HTERT RPE-1 (cell line): ENCODE measurements around the gene RANBP3.
"Not testable (repeated sequence)": the region's sequence is repeated elsewhere in the genome, so short reads cannot be mapped to it uniquely, and the experiment has no call there.

Experiments used
- in situ Hi-C: fragments of 300-500 bp; cut with MboI; formaldehyde crosslinking; loops from 4 replicates; pipeline ENCODE4 v1.14.3; 2020; ENCODE audit warnings: low sequenced_read_pairs

Gene RANBP3

DNA sequence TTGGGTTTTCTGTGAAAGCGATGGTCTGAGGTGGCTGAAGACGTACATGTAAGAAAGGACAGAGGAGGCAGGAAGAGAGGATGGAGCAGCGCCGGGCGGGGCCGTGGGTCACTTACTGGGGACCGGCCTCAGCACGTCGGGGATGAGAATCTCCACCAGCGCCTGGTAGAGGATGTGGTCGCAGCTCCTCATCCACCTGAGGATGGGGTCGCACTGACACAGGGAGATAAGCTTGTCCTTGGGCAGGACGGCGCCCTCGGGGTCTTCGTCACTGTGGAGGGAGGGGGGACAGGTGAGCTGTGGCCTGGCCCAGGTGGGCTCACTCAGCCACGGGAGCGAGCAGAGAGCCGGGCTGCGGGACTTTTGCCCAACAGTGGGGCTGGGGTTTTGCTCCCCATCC, 29.0 kb upstream of the RANBP3 start:
- in situ Hi-C loops: no loop called here

GRCh38 chr19:6006070-6006446, 28.1 kb upstream of the RANBP3 start:
- in situ Hi-C loops: not testable (repeated sequence)

- in situ Hi-C loops: no loop called here
Observed at GRCh38 chr19:6005321-6006069, 27.6 kb upstream of the RANBP3 start.

DNA sequence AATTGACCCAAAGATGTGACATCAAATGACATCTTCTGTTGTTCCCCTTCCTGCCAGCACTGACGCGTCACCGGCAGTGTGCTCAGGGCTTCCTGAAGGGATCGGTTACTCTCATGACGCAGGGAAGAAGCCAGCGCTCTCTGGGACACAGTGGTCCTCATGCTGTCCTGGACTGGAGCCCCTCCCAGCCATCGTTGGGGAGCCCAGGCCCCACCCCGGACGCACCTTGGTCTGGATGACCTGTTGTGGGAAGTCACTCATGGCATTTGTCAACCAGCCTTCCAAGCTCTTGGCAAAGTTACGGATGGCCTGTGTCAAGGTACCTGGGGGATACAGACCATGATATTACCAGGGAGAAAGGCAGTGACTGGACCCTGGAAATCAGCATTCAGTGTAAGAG, 26.0 kb upstream of the RANBP3 start:
- in situ Hi-C loops: no loop called here

DNA sequence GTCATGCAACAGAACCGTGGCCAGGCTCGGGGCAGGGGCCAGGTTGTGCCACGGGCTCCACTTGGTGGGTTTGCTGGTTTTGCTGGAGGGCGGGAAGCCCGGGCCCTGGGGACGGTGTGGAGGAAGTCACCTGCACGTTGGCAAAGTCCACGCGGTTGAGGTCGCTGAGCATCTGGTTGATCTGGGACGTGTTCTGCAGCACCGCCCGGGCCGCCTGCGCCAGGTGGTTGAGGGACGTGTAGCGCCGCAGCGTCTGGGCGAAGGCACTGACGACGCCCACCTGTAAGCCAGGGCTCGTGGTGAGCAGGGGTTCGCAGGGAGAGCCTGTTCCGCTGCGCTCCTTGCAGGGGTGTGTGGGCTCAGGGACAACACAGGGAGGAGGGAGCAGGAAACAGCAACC, 24.7 kb upstream of the RANBP3 start:
- in situ Hi-C loops: no loop called here

DNA sequence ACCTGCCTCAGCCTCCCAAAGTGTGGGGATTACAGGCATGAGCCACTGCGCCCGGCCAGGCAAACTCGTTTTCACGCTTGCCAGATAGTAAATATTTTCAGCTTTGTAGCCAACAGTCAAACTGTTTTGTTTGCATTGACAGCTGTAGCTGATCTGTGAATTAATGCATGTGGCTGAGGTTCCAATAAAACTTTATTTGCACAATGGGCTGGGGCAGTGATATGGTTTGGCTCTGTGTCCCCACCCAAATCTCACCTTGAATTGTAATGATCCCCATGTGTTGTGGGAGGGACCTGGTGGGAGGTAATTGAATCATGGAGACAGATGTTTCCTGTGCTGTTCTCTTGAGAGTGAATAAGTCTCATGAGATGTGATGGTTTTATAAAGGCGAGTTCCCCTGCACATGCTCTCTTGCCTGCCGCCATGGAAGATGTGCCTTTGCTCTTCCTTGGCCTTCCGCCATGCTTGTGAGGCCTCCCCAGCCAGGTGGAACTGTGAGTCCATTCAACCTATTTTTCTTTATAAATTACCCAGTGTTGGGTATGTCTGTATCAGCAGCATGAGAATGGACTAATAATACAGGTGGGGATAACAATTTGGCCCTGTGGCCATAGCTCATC, 22.4 kb upstream of the RANBP3 start:
- in situ Hi-C loops: no loop called here

DNA sequence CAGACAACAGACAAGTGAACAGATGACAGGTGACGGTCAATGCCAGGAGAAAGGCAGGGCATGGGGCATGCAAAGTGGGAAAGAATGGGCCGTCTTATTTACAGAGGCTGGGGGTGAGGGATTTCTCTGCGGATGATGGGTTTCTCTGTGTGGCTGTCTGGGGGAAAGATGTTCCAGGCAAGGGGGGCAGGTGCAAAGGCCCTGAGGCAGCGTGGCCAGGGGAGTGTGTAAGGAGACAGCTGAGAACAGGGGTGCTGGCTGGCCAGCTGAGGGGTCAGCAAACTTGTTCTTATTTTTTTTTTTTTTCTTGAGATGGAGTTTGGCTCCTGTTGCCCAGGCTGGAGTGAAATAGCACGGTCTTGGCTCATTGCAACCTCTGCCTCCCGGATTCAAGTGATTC, 21.8 kb upstream of the RANBP3 start:
- in situ Hi-C loops: no loop called here

GRCh38 chr19:5997371-5997770, 19.4 kb upstream of the RANBP3 start:
- in situ Hi-C loops: no loop called here

DNA sequence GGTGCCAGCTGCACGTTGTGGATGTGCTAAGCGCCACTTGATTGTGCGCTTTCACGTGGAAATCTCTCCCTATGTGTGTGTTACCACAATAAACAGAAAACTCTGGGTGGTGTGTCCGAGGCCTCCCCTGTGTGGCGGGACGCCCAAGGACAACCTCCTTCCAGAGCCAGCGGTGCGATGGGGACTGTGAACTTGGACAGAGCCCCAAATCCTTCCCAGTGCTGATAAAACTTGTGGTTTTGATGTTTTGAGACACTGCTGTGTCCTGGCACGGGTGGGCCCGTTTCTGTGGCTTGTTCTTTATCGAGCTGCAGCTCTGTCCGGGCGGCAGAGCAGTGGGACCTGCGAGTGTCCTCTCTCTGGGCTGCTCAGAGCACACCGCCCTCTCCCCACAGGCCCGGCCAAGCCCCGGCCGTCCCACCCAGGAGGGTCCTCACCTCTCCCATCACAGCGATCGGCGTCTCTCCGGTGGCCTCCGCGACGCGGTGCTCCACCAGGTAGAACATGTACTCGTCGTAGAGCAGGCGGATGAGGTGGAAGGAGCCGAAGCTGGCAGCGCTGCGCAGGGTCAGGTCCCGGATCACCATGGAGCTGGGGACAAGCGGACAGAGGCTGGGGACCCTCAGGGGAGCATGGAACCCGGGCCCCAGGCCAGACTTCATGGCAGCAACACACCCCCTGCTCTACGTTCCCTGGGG, 18.8 kb upstream of the RANBP3 start:
- in situ Hi-C loops: no loop called here

- in situ Hi-C loops: no loop called here
Observed at GRCh38 chr19:5996102-5996501, 18.2 kb upstream of the RANBP3 start.

GRCh38 chr19:5995606-5996005, 17.7 kb upstream of the RANBP3 start:
- in situ Hi-C loops: no loop called here

DNA sequence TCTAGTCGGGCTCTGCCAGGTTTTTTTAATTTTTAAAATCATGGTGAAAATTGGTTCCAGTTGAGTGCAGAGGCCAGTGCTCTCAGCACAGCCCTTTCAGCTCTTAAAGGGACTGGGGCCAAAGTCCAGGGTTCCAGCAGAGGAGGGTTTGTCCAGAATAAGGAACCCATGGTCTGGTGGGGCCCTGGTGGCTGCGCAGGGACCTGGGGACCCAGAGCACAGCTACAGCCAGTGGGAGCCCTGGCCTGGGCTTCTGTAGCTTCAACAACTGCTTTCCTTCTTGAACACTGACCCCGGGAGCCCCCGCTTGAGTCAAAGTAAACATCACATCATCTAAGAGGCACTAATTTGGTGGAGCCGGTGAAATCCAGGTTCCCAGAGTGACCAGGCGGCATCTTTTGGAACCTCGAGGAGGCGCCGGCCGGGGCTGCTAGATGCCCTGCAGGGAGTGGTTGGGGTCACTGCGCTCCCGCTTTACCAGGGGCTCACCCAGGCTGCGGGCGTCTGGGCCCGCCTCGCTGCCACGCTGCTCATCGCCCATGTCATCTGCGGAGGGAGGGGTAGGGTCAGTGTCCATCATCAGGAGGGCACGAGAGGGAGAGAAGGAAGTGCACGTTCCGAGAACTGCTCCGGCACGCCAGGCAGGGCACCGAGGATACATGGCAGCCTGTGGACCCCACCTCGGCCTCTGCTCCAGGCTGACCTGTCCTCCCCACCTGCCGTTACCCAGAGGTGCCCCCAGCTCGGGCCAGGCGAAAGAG, 16.6 kb upstream of the RANBP3 start:
- in situ Hi-C loops: no loop called here

GRCh38 chr19:5993648-5994358, 15.9 kb upstream of the RANBP3 start:
- in situ Hi-C loops: no loop called here

DNA sequence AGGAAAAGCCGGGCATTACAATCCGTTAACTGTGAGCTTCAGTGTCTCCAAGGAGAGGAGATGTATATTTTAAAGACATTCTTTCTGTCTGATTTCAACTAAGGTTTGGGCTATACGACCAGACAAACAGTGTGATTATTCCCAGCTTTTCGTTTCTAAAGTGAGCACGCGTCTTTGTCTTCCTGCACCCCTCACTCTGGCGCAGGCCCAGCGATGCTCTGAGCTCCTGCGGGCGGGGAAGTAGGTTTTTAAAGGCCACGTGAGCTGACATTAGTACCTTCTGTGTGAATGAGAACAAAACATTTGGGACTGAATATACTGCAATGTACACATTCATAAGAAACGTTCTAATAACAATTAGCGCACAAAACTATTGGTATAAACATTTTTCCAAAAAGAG, 15.3 kb upstream of the RANBP3 start:
- in situ Hi-C loops: no loop called here

DNA sequence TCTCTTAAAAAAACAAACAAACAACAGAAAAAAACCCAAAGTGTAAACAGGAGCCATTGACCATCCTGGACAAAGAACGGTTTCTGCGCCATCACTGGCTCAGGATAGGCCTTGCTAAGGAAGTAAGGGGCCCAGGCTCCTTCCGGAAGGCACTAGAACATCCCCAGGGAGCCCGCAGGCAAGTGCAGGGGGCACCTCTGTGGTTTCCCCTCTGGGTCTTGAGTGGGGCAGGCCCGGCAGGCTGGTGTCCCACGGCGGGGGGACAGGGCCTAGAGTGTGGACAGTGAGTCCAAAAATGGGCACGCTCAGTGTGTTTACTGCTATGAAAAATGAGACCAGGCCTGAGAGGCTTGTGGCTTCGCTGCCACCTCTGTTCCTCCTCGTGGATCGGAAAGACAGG, 14.8 kb upstream of the RANBP3 start:
- in situ Hi-C loops: no loop called here

- in situ Hi-C loops: no loop called here
Observed at GRCh38 chr19:5991244-5991838, 13.4 kb upstream of the RANBP3 start.

GRCh38 chr19:5990289-5990797, 12.4 kb upstream of the RANBP3 start:
- in situ Hi-C loops: no loop called here

- in situ Hi-C loops: no loop called here
Observed at GRCh38 chr19:5989388-5990074, 11.6 kb upstream of the RANBP3 start.

DNA sequence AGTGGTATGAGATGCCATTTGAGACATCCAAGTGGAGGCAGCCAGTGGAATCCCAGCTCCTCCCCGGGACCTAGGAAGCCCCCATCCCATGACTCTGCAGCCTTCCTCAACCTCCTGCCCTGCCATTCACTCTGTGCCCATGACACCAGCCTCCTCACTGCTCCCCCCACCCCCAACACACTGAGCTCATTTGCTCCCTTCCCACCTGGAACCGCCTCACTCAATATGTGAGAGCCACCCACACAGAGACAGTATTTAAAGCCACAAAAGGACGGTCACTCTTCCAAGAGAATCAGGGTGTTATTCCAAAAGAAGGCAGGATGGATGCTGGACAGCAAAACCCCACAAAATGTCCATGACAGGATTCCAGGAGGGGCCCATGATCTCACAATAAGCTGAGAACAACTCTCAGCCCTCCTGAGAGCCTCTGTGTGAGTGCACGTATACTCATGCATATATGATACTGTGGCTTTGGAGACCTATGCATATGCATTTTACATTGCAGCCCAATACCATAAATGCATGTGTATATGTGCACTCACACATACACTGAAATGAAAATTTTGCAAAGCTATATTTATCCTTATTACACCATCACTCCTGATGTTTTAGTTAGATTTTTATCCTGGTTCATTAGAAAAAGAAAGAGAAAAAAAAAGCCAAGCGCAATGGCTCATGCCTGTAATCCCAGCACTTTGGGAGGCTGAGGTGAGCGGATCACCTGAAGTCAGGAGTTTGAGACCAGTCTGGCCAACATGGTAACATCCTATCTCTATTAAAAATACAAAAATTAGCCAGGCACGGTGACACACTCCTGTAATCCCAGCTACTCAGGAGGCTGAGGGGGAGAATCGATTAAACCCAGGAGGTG, 10.8 kb upstream of the RANBP3 start:
- in situ Hi-C loops: no loop called here
